AG09309 (cell line): Measurements from ENCODE around the gene KRTAP19-7.

Source experiments
- DNase-seq: peaks from one replicate; pipeline ENCODE4 v3.0.0-alpha.2; 2010; ENCODE audit warnings: low read depth
- H3K4me3 ChIP-seq: 2 replicates; pipeline ENCODE4 v1.5.1; 2011; ENCODE audit warnings: mild to moderate bottlenecking, low read depth, low read length, moderate library complexity; ENCODE audit not compliant: control insufficient read depth
- TF ChIP-seq, protein P1 (sequence below): IDR thresholded peaks from 2 replicates; pipeline ENCODE4 v1.5.1; 2011; ENCODE audit warnings: mild to moderate bottlenecking, low read depth, low read length, inconsistent platforms; ENCODE audit not compliant: insufficient read depth, control insufficient read depth; ENCODE audit errors: missing control alignments

KRTAP19-7 gene

DNA sequence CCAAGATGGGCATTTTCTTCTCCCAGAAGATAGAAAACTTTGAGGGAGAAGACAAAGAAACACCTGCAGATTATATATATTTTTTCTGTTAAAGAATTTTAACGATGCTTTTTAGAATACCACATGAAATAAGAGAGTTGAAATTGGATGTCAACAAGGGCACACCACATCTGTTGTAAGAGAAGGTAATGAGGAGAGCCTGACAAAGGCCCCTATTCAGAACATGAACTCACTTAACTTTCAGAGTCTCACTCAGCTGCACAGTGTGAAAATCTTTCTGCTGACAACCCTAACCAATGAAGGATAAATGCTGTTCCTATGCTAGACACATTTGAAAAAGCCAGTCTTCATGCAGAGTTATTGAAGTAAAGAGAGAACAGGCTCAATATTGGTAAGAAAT, 21.8 kb upstream of the KRTAP19-7 start:
- DNase-seq: no peak
- H3K4me3 ChIP-seq: no peak overlapping the region
- TF ChIP-seq, protein P1, sequence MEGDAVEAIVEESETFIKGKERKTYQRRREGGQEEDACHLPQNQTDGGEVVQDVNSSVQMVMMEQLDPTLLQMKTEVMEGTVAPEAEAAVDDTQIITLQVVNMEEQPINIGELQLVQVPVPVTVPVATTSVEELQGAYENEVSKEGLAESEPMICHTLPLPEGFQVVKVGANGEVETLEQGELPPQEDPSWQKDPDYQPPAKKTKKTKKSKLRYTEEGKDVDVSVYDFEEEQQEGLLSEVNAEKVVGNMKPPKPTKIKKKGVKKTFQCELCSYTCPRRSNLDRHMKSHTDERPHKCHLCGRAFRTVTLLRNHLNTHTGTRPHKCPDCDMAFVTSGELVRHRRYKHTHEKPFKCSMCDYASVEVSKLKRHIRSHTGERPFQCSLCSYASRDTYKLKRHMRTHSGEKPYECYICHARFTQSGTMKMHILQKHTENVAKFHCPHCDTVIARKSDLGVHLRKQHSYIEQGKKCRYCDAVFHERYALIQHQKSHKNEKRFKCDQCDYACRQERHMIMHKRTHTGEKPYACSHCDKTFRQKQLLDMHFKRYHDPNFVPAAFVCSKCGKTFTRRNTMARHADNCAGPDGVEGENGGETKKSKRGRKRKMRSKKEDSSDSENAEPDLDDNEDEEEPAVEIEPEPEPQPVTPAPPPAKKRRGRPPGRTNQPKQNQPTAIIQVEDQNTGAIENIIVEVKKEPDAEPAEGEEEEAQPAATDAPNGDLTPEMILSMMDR: no peak

DNA sequence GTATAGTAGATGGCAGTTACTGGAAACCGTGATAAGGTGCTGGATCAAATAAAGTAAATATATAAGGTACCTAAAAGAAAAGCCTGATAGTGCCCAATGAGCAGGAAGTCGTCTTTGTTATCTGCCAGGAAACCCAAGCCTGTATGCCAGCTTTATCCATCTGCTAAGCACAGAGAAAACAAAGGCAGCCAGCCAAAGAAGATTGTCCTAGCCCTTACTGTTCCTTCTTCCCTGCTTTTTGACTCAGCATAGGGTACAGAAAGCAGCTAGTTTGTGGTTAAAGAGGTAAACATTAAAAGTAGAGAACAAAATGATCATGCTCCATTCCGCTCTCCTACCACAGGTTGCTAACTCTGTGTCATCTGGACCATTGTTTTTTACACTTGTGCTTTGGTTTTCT, 19.0 kb upstream of the KRTAP19-7 start:
- TF ChIP-seq, protein P1: no peak
- H3K4me3 ChIP-seq: no peak overlapping the region
- no peak for DNase-seq

DNA sequence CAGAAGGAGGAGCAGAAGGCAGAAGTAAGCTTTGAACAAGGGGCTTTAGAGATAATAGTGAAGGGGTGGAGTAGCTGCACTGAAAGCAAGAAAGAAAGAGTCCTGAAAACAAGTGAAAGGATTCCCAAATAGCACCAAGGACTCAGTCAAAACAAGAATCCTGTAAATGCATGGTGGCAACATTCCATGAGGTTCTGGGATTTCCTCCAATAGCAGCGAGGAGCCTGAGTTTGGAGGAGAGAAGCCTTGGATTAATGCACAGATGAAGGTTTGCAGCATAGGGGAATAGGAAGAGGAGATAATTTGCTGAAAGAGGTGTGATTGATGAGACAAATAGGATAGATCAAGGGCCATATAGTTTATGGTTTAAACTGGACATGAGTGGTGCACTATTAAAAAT, 18.2 kb upstream of the KRTAP19-7 start:
- no peak overlapping the region for H3K4me3 ChIP-seq
- DNase-seq: no peak
- TF ChIP-seq, protein P1: no peak

GRCh38 chr21:30577766-30578165, 16.7 kb upstream of the KRTAP19-7 start:
- DNase-seq: no peak
- H3K4me3 ChIP-seq: no peak overlapping the region
- TF ChIP-seq, protein P1: no peak

DNA sequence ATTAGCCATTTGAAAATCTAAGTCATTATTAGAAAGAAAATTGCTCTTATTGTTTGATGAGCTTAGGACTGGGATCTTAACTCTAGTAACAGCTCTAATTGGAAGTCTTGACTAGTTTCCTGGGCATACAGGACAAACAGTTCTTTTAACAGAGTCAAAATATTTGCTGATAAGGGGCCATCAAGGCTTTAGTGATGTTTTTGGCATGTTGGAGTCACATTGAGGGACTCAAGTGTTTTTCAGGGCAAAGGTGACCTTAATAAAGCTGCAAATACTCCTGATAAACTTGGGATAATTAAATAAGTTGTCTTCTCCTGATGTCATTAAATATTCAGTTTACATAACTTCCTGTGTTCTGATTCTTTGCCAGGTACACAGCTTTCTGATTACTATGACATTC, 6.5 kb upstream of the KRTAP19-7 start:
- no peak for DNase-seq
- TF ChIP-seq, protein P1: no peak
- no peak overlapping the region for H3K4me3 ChIP-seq

GRCh38 chr21:30563630-30564029, 2.5 kb upstream of the KRTAP19-7 start:
- H3K4me3 ChIP-seq: no peak overlapping the region
- no peak for DNase-seq
- TF ChIP-seq, protein P1: no peak

- no peak overlapping the region for H3K4me3 ChIP-seq
- no peak for DNase-seq
- TF ChIP-seq, protein P1: no peak
Measured at GRCh38 chr21:30563072-30563471, 2.0 kb upstream of the KRTAP19-7 start.
